GM18951 (cell line): ENCODE measurements around the gene TMEM11.
"Not testable (repeated sequence)": the region's sequence is repeated elsewhere in the genome, so short reads cannot be mapped to it uniquely, and the experiment has no call there.

ENCODE experiments used
- POLR2A ChIP-seq: IDR thresholded peaks from 4 replicates; pipeline ENCODE4 v1.6.1; 2011; ENCODE audit warnings: mild to moderate bottlenecking; ENCODE audit not compliant: insufficient read length, insufficient read depth; ENCODE audit errors: extremely low read depth
- in situ Hi-C: fragments of 300-500 bp; cut with MboI; formaldehyde crosslinking; loops from one replicate; pipeline ENCODE4 v1.12.0; 2022; ENCODE audit warnings: low sequenced_read_pairs, mixed read lengths, inconsistent platforms; ENCODE audit not compliant: unreplicated experiment

The TMEM11 gene

GRCh38 chr17:21235921-21236320 is 22.0 kb upstream of the TMEM11 start:
- TF ChIP-seq POLR2A: no peak
- in situ Hi-C loops: no loop called here

- in situ Hi-C loops: no loop called here
- TF ChIP-seq POLR2A: no peak
Measured at GRCh38 chr17:21233581-21234347, 19.8 kb upstream of the TMEM11 start.

GRCh38 chr17:21232033-21232749 is 18.2 kb upstream of the TMEM11 start:
- in situ Hi-C loops: no loop called here
- no peak for TF ChIP-seq POLR2A

GRCh38 chr17:21231533-21231932 is 17.6 kb upstream of the TMEM11 start:
- in situ Hi-C loops: no loop called here
- TF ChIP-seq POLR2A: no peak

- in situ Hi-C loops: no loop called here
- TF ChIP-seq POLR2A: no peak
Measured at GRCh38 chr17:21228845-21229244, 14.9 kb upstream of the TMEM11 start.

GRCh38 chr17:21228111-21228510 is 14.2 kb upstream of the TMEM11 start:
- no peak for TF ChIP-seq POLR2A
- in situ Hi-C loops: no loop called here

- in situ Hi-C loops: not testable (repeated sequence)
Measured at GRCh38 chr17:21227277-21227676, 13.3 kb upstream of the TMEM11 start.

- no peak for TF ChIP-seq POLR2A
Measured at GRCh38 chr17:21223086-21223485, 9.1 kb upstream of the TMEM11 start.

GRCh38 chr17:21218831-21219380 is 4.9 kb upstream of the TMEM11 start:
- no peak for TF ChIP-seq POLR2A
- in situ Hi-C loops: no loop called here

More at GRCh38 chr17:21223086-21223485, 9.1 kb upstream of the TMEM11 start:
- in situ Hi-C loops: no loop called here

- in situ Hi-C loops: no loop called here
- TF ChIP-seq POLR2A: no peak
Measured at GRCh38 chr17:21218101-21218500, 4.1 kb upstream of the TMEM11 start.

- TF ChIP-seq POLR2A: no peak
- in situ Hi-C loops: no loop called here
Measured at GRCh38 chr17:21217346-21217745, 3.4 kb upstream of the TMEM11 start.

- no peak for TF ChIP-seq POLR2A
- in situ Hi-C loops: no loop called here
Measured at GRCh38 chr17:21215935-21216334, 2.0 kb upstream of the TMEM11 start.

- in situ Hi-C loops: no loop called here
- no peak for TF ChIP-seq POLR2A
Measured at GRCh38 chr17:21214777-21215541, 998 bp upstream of the TMEM11 start.
